RPMI7951 (cell line): Measurements from ENCODE around the gene XIST. TPM values are rescaled to one million over a fixed set of nuclear protein-coding genes. Genes with fewer than 3 reads are reported as not detected.
"Not testable (repeated sequence)": the region's sequence is repeated elsewhere in the genome, so short reads cannot be mapped to it uniquely, and the experiment has no call there.

Source experiments
- DNase-seq: peaks from one replicate; pipeline ENCODE4 v3.0.0-alpha.2; 2012; ENCODE audit warnings: low read depth
- total RNA-seq: library from RNA; depleted of rRNA; stranded (reverse); fragments of >200 nt; shearing (Covaris generic); gene quantifications from 2 replicates; pipeline ENCODE4 v1.2.3, GENCODE V29; 2014

The XIST gene
- total RNA-seq, 1 experiment from 2014 or later, result 0.48 TPM

- DNase-seq, result no peak
Measured at GRCh38 chrX:73839152-73839551, 13.4 kb downstream of the XIST start.

GRCh38 chrX:73838123-73838522 lies 14.4 kb downstream of the XIST start:
- no peak for DNase-seq

GRCh38 chrX:73836956-73837477 lies 15.5 kb downstream of the XIST start:
- DNase-seq, result no peak

DNA sequence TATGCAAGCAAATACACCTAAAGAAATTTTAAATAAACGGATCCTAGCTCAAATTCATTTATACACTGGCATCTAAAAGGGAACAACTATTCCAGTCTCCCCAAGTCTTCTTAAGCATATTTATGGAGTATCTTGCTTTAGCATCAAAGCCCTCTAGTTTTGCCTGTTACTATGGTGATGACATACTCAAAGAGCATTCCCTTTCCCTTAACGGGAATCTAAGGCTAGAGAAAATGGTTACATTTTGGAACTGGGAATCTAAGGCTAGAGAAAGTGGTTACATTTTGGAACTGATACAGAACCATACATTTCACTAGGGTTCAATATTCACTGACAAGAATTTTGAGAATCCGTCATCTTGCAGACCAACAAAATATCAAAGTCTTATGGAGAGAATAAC lies 18.3 kb downstream of the XIST start:
- DNase-seq, result no peak

GRCh38 chrX:73832319-73832718 lies 20.2 kb downstream of the XIST start:
- no peak for DNase-seq

- DNase-seq, result no peak
Measured at GRCh38 chrX:73831500-73831899, 21.0 kb downstream of the XIST start.

GRCh38 chrX:73830489-73831414 lies 21.8 kb downstream of the XIST start:
- DNase-seq, result no peak

GRCh38 chrX:73829890-73830466 lies 22.5 kb downstream of the XIST start:
- no peak for DNase-seq

DNA sequence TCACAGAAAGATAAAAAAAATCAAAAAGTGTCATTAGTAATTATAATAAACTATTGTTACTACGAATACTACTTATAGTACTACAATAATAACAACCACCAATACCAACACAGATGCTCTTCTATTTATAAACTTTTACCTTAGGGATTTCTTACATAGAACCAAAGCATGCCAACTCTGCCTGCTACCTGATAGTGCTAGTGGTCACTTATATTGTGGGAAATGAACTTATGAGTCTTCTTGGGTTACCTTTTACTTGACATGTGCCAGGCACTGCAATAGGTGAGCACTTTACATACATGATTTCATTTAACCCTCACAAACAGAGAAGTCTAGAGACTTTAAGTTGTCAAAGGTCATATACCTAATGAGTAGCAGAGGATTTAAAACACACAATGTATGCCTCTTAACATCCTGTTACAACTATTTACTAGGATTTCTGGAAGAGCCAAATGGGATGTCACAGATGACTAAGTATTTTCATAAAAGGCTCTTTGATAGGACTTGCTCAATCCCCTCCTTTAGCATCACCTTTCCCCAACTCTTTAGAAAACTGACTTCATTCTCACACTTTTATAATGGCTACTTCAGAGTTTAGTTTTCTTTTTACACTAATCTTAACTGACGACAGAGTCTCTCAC lies 24.3 kb downstream of the XIST start:
- DNase-seq, result no peak

GRCh38 chrX:73827406-73827805 lies 25.1 kb downstream of the XIST start:
- DNase-seq, result no peak

- DNase-seq, result no peak
Measured at GRCh38 chrX:73826996-73827395, 25.5 kb downstream of the XIST start.

DNA sequence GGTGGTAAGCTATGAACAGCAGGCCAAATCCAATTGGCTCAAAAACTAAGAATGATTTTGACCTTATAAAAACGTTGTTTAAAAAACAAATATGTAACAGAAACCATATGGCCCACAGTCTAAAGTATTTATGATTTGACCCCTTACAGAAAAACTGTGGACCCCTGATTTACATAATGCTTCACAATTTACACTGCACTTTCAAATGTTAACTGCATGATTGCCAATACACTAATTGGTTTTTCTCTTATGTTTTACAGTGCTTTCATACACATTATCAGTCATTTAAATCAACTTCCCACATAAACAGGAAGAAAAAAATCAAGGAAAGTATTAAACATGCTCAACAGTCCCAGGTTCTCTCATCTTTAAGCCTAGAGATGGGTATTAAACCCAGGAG lies 26.9 kb downstream of the XIST start:
- DNase-seq, result no peak

GRCh38 chrX:73823473-73824004 lies 29.0 kb downstream of the XIST start:
- DNase-seq, result no peak

GRCh38 chrX:73822775-73823174 lies 29.7 kb downstream of the XIST start:
- no peak for DNase-seq

DNA sequence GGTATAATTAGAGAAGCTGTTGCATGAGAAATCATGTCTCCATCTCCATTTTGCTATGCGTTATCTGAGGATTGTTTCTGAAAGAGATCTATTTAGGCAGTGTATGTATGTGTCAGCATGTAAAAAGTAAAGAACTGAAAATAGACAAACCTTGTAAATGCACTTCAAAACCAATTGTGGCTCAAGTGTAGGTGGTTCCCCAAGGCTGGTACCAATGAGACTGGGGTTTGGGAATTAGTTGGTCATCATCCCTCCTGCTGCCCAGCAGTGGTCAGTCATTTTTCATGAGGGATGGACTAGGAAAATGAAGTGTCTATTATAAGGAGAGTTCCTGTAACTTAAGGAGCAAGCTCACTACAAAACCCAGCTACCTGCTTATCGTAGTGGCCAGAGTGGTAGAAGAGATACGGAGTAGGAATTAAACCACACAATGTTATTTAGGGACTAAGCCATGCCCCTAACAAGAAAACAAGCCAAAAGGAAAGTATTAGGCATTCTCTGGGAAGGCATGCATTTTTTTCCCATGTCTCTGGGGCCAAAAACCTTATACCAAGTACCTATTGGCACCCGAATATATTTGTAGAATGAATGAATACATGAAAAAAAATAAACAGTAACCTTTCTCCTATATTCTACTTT lies 30.5 kb downstream of the XIST start:
- DNase-seq, result no peak

DNA sequence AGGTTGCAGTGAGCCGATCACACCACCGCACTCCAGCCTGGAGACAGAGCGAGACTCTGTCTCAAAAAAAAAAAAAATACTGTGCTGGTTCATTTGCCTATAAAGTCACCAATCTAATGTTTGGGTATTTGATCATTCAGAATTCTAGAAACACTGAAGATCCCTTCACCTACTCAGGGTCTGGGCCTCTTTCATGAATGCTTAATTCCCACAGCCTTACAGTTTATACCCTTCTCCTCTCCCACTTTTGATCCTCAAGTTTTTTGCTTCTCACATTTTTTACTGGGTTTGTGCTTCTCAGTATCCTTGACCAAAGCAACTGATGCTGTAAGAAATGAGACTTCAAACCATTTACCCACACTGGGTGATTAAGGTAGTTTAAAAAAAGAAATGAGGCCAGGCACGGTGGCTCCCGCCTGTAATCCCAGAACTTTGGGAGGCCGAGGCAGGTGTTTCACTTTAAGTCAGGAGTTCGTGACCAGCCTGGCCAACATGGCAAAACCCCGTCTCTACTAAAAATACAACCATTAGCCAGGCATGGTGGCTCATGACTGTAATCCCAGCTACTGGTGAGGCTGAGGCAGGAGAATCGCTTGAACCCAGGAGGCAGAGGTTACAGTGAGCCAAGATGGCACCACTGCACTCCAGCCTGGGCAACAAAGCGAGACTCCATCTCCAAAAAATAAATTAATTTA lies 32.5 kb downstream of the XIST start:
- DNase-seq, result not testable (repeated sequence)

DNA sequence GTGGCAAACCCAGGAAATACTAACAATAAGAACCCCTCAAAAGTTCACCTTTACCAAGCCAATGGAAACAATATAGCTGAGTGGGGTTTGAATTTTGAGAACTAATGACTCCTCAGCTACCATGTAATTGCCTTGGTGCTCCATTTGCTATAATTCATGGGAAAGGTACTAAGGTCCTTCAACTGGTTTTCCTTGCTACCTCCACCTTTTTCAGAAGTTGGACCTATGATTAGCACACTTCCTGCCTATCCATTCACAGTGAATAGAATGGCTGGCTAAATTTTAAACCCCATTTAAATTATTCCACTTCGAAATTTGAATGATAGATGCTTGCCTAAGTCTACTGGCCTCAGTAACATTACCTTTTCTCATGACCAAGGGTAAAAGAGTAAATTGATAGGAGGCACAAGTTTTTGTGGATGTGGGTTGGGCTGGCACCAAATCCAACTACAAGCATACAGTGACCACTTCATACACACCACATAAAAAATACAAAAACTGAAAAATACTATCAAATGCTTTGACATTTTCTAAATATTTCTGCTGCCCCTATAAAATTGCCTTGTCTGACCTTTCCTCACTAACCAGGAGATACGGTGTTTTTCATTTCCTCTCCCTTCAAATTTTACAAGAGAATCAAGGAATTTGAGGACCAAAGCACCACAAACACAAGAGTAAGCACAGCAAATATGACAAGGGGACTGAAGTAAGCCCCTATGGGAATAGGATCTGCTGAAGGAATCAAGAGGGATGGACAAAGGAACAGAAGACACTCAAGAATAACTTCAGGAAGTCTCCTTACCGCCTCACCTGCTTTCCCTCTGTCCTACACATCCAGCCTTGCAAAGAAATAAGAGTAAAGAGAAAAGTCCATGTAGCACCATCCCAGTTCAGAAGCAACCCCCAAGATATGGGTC lies 34.1 kb downstream of the XIST start:
- no peak for DNase-seq

DNA sequence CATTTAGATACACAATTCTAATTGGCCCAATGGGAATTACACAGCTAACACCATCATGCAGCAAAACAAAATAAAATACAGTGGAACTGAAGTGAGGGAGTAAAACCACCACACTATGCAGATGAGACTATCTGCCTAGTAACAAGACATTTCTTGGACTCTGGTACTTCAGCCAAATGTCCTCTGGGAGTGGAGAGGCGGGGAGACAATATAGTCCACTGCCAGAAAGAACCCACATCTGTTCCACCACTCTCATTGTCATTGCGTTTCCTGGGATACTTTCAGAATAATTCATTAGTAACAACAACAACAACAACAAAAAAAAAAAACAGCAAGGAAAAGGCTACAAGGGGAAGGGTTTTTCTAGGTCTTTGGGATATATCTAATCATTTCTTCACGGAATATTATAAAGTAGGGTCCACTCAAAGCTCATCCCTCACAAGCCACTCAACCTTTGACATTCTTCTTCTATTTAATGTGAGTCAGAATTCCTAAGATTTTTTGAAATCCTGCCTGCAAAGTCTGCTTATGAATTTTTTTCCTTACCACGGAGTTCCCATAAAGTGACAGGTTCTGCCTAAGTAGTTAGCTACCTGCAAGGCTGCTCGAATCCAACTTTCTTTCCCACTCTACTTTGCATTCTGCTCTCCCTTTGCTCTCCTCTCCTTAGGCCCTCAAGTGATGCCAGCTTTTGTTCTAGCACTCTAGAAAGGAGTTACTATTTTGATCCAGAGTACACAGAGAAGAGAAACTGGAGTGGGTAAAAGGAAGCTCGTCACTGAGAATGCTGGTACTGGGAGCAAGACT lies 34.9 kb downstream of the XIST start:
- no peak for DNase-seq

GRCh38 chrX:73812256-73812655 lies 40.3 kb downstream of the XIST start:
- DNase-seq, result no peak
